Measurements from ENCODE around the gene EFS. TPM values are rescaled to one million over a fixed set of nuclear protein-coding genes. Genes with fewer than 3 reads are reported as not detected.

The EFS gene, protein sequence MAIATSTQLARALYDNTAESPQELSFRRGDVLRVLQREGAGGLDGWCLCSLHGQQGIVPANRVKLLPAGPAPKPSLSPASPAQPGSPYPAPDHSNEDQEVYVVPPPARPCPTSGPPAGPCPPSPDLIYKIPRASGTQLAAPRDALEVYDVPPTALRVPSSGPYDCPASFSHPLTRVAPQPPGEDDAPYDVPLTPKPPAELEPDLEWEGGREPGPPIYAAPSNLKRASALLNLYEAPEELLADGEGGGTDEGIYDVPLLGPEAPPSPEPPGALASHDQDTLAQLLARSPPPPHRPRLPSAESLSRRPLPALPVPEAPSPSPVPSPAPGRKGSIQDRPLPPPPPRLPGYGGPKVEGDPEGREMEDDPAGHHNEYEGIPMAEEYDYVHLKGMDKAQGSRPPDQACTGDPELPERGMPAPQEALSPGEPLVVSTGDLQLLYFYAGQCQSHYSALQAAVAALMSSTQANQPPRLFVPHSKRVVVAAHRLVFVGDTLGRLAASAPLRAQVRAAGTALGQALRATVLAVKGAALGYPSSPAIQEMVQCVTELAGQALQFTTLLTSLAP
- not detected in 2 replicates for total RNA-seq
- 0.47 TPM for total RNA-seq (2013)
- not detected in 2 replicates for polyA plus RNA-seq
- polyA minus RNA-seq = not detected in 2 replicates

DNA sequence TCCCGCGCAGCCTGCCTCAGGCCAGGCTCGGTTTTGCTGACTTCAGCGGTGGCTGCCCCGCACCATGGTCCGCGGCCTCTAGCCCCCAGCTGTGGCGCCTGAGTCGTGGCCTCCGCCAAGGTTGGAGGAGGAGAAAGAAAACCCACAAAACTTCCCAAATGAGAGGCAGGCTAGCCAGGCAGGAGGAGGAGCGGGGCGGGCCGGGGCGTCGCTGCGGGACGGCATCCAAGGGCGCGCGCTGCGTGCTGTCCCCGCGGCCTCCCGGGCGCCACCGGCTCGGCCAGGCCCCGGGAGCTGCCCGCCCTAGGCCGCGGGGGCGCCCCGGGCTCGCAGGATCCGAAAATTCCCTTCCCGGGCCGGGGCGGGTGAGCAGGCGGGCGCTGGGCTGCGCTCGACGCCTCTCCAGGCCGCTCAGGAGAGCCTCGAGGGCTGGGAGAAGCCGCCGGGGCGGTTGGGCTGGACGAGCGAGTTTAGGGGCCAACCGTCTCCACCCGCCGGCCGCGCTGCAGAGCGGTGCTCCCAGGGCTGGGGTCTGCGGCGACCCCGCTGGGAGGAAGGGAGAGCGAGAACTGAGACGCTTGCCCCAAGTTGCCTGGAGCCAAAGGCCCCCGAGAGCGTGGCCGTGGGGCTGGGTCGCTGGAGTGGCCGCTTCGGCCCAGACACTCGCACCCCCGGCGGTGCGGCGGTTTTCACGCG lies at the start of gene EFS:
Gene EFS, minus strand, starts transcription at position 137 of the 696 bp plus-strand sequence. CDS start 147 bp downstream, outside the sequence.
- no peak within 1 kb of the TSS for H3K27ac ChIP-seq (ENCODE audit: low read length in 2 of 2)
- ChIA-PET CTCF (no interaction called here), POLR2A (interaction anchor here (0.5 kb wide), 1 partner anchor 99 kb away, joined by 4 read pairs; no protein-coding TSS in a partner anchor)
- no peak for TF ChIP-seq EZH2 (IDR thresholded peaks at IDR 0.05; ENCODE audit: borderline replicate concordance, insufficient read depth, low read depth, low read length, poor library complexity, severe bottlenecking)
- TF ChIP-seq, protein P1, sequence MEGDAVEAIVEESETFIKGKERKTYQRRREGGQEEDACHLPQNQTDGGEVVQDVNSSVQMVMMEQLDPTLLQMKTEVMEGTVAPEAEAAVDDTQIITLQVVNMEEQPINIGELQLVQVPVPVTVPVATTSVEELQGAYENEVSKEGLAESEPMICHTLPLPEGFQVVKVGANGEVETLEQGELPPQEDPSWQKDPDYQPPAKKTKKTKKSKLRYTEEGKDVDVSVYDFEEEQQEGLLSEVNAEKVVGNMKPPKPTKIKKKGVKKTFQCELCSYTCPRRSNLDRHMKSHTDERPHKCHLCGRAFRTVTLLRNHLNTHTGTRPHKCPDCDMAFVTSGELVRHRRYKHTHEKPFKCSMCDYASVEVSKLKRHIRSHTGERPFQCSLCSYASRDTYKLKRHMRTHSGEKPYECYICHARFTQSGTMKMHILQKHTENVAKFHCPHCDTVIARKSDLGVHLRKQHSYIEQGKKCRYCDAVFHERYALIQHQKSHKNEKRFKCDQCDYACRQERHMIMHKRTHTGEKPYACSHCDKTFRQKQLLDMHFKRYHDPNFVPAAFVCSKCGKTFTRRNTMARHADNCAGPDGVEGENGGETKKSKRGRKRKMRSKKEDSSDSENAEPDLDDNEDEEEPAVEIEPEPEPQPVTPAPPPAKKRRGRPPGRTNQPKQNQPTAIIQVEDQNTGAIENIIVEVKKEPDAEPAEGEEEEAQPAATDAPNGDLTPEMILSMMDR (IDR thresholded peaks at IDR 0.05) = no peak
- no peaks in the 10 kb centered on the region for H3K36me3 ChIP-seq (replicated peaks in 1 of 2; ENCODE audit: control extremely low read depth in 1 of 2, control insufficient read depth in 1 of 2, extremely low read depth in 1 of 2, insufficient read depth in 2 of 2, low read length in 1 of 2)
- H3K9ac ChIP-seq (ENCODE audit: low read length) = no peak within 1 kb of the TSS
- ATAC-seq (ENCODE audit: low read depth) (no peak), DNase-seq (no peak)
- intact Hi-C loops (cut with micrococcal nuclease) = no loop called here
- Mint-ChIP-seq H3K27me3 (peaks cover 43% of the 10 kb centered on the region), H3K27ac (no peak within 1 kb of the TSS), H3K9me3 (ENCODE audit: insufficient read depth) (no peaks in the 10 kb centered on the region), H3K4me3 (no peak within 1 kb of the TSS), H3K4me1 (no peaks in the 10 kb centered on the region)
- WGBS (ENCODE audit: insufficient coverage) = 6% methylated on average over 74 of the region's 74 CpGs
- peaks cover 0 to 35% (median 3%) of the 10 kb centered on the region in 4 experiments for H3K27me3 ChIP-seq (replicated peaks in 1 of 4; ENCODE audit: control extremely low read depth in 1 of 4, control insufficient read depth in 3 of 4, insufficient read depth in 4 of 4, low read length in 3 of 4)
- no peaks in the 10 kb centered on the region for H4K20me1 ChIP-seq (ENCODE audit: control insufficient read depth, insufficient read depth, low read length, poor library complexity, severe bottlenecking)
- no peaks in the 10 kb centered on the region for H3K79me2 ChIP-seq (ENCODE audit: control insufficient read depth, insufficient read depth, low read length)
- peaks cover 0 to 3% (median 0%) of the 10 kb centered on the region in 3 donors for H3K9me3 ChIP-seq (ENCODE audit: control extremely low read depth in 1 of 3, control insufficient read depth in 2 of 3, insufficient read depth in 1 of 3, low read length in 2 of 3)
- H3K4me1 ChIP-seq (ENCODE audit: control insufficient read depth in 2 of 2, insufficient read depth in 2 of 2, low read length in 2 of 2) = no peaks in the 10 kb centered on the region
- H3K4me2 ChIP-seq (replicated peaks; ENCODE audit: low read depth, low read length, poor library complexity, severe bottlenecking) = no peak within 1 kb of the TSS
- no peak within 1 kb of the TSS for H3K4me3 ChIP-seq (ENCODE audit: control extremely low read depth in 1 of 5, extremely low read depth in 1 of 5, insufficient read depth in 1 of 5, low read depth in 2 of 5, low read length in 4 of 5)
- no peak within 1 kb of the TSS for H2AFZ ChIP-seq (ENCODE audit: insufficient read depth, low read depth, low read length, poor library complexity, severe bottlenecking)

Measured in B cell (primary cell).